T-cell (primary cell): ENCODE data around the gene ST8SIA5. TPM values are rescaled to one million over a fixed set of nuclear protein-coding genes. Genes with fewer than 3 reads are reported as not detected.

Experiments used
- ATAC-seq, 4 experiments: fragments of 200-7000 bp in 3 of 4; fragments of 150-1000 bp in 1 of 4; cut with Tn5 transposase; replicated peaks in 1 of 4; 1 replicate in 3 of 4; 2 replicates in 1 of 4; pipeline ENCODE4 v1.10.0; 2021; ENCODE audit warnings: moderate library complexity in 3 of 4, mild to moderate bottlenecking in 2 of 4, moderate number of reproducible peaks in 1 of 4
- CTCF ChIA-PET, 2 donors: fragments of 300-600 bp; sonication (Branson Sonifier 250); formaldehyde crosslinking; loops; one replicate each; lab custom pipeline; 2022; ENCODE audit warnings: antibody characterized with exemption in 2 of 2; lab: Charles Lee
- POLR2A ChIA-PET, 2 donors: fragments of 300-600 bp; sonication (Branson Sonifier 250); formaldehyde crosslinking; loops; one replicate each; lab custom pipeline; 2022; ENCODE audit warnings: antibody characterized with exemption in 2 of 2; lab: Charles Lee
- DNase-seq, 35 experiments: peaks; one replicate each; pipeline versions ENCODE4 v3.0.0 to v3.0.0-alpha.2; 2013 to 2023
- H3K27ac ChIP-seq: one replicate; pipeline ENCODE4 v1.5.1; 2013; ENCODE audit warnings: low read length
- H3K27me3 ChIP-seq, 2 experiments: replicated peaks in 1 of 2; 1 replicate in 1 of 2; 2 replicates in 1 of 2; pipeline versions ENCODE4 v1.6.1 to v1.7.0; 2013; ENCODE audit warnings: low read length in 1 of 2, mixed read lengths in 1 of 2; ENCODE audit not compliant: control insufficient read depth in 2 of 2, insufficient read depth in 2 of 2; ENCODE audit errors: extremely low read depth in 1 of 2
- H3K36me3 ChIP-seq, 2 donors: 1 replicate in 1 of 2; 2 replicates in 1 of 2; pipeline versions ENCODE4 v1.6.1 to v1.7.0; 2013; ENCODE audit warnings: low read length in 1 of 2; ENCODE audit not compliant: control insufficient read depth in 2 of 2, insufficient read depth in 1 of 2; ENCODE audit errors: extremely low read depth in 1 of 2
- H3K4me1 ChIP-seq, 2 experiments: 1 replicate in 1 of 2; 2 replicates in 1 of 2; pipeline versions ENCODE4 v1.6.1 to v1.7.0; 2013; ENCODE audit warnings: low read length in 2 of 2, mixed read lengths in 1 of 2; ENCODE audit not compliant: insufficient read depth in 2 of 2, control insufficient read depth in 1 of 2; ENCODE audit errors: extremely low read depth in 1 of 2
- H3K4me3 ChIP-seq, 2 donors: 1 replicate in 1 of 2; 2 replicates in 1 of 2; pipeline versions ENCODE4 v1.5.1 to v1.7.0; 2013; ENCODE audit warnings: mild to moderate bottlenecking in 2 of 2, low read length in 1 of 2, moderate library complexity in 1 of 2; ENCODE audit not compliant: control insufficient read depth in 1 of 2; ENCODE audit errors: extremely low read depth in 1 of 2
- H3K9me3 ChIP-seq: 2 replicates; pipeline ENCODE4 v1.7.0; 2013
- H3K27ac Mint-ChIP-seq, 2 donors: one replicate each; pipeline ENCODE4 v1.8.0; 2020 to 2021; ENCODE audit warnings: mild to moderate bottlenecking in 2 of 2, mixed read lengths in 2 of 2
- H3K27me3 Mint-ChIP-seq, 2 donors: one replicate each; pipeline ENCODE4 v1.8.0; 2021 to 2022; ENCODE audit warnings: mixed read lengths in 2 of 2
- H3K36me3 Mint-ChIP-seq: one replicate; pipeline ENCODE4 v1.8.0; 2021; ENCODE audit warnings: mixed read lengths
- H3K4me1 Mint-ChIP-seq, 3 donors: one replicate each; pipeline ENCODE4 v1.8.0; 2020 to 2022; ENCODE audit warnings: mixed read lengths in 3 of 3, mild to moderate bottlenecking in 1 of 3
- H3K4me3 Mint-ChIP-seq, 3 donors: one replicate each; pipeline ENCODE4 v1.8.0; 2020 to 2022; ENCODE audit warnings: mild to moderate bottlenecking in 3 of 3, mixed read lengths in 3 of 3, moderate library complexity in 3 of 3
- H3K9me3 Mint-ChIP-seq, 3 donors: one replicate each; pipeline ENCODE4 v1.8.0; 2020 to 2022; ENCODE audit warnings: mixed read lengths in 3 of 3
- WGBS: methylation state at CpG from one replicate; pipeline ENCODE4 v1.1.5; 2013; ENCODE audit warnings: missing lambda C conversion rate; ENCODE audit not compliant: insufficient coverage; 5-methylcytosine and 5-hydroxymethylcytosine counted together
- total RNA-seq, 35 experiments: library from RNA in 6 of 35; stranded (reverse) in 6 of 35; fragments of 120-200 nt in 1 of 35; gene quantifications; one replicate each; pipeline versions ENCODE4 v1.2.1 to v1.2.4 and lab custom pipeline; 2013 to 2026

Gene ST8SIA5
- total RNA-seq, 5 donors from 2014 or later (not counting 1 experiment from before 2014, with no cell fraction given) = 0.09 to 0.28 TPM; not detected in 3

DNA sequence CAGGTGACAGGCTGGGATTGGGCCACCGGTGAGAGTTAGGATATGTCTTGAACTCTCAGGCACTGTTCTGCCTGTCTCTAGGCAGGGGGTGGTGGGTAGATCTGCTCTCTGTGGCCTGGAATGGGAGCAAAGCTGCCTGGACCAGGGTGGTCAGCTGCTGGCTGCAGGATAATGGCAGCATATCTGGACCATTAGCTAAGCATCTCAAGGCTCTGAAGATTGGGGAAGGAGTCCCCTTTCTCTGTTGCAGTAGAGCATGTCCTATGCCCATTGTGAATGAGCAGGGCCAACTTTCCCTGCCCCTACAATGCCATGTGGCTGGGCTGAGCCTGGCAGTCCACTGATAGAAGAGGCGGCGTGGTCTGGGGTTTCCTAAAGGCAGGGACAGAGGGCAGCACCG is 134.4 kb downstream of the ST8SIA5 start:
- H3K4me1 Mint-ChIP-seq = peaks cover 42 to 46% (median 45%) of the 10 kb centered on the region in 3 donors
- CTCF ChIA-PET = interaction anchor here (1.4 to 1.7 kb wide), 2 partner anchors 449 to 476 kb away, joined by 3 to 8 read pairs; a partner anchor contains a TSS
- no peak overlapping the region for H3K4me3 ChIP-seq
- H3K9me3 Mint-ChIP-seq = no peaks in the 10 kb centered on the region
- POLR2A ChIA-PET = no interaction called here
- H3K27ac ChIP-seq = no peak overlapping the region
- 93% methylated on average over 2 of the region's 4 CpGs for WGBS
- H3K27ac Mint-ChIP-seq = peak overlapping the region in 1 of 2 donors; percentile 92
- H3K27me3 Mint-ChIP-seq = peaks cover 3% of the 10 kb centered on the region in 2 donors
- no peak for ATAC-seq
- no peaks in the 10 kb centered on the region for H3K36me3 Mint-ChIP-seq
- H3K9me3 ChIP-seq = no peaks in the 10 kb centered on the region
- H3K4me1 ChIP-seq = peaks cover 4 to 31% of the 10 kb centered on the region in 2 experiments
- peak overlapping the region in 1 of 3 donors; percentile 51 for H3K4me3 Mint-ChIP-seq
- no peaks in the 10 kb centered on the region for H3K27me3 ChIP-seq
- DNase-seq = no peak
- no peaks in the 10 kb centered on the region for H3K36me3 ChIP-seq

GRCh38 chr18:46621871-46622270 is 135.0 kb downstream of the ST8SIA5 start:
- Mint-ChIP-seq H3K9me3 (no peaks in the 10 kb centered on the region), H3K27me3 (peaks cover 0 to 3% of the 10 kb centered on the region in 2 donors), H3K4me3 (no peak overlapping the region), H3K27ac (peak overlapping the region; percentile 1 to 76), H3K36me3 (no peaks in the 10 kb centered on the region), H3K4me1 (peaks cover 42 to 46% (median 45%) of the 10 kb centered on the region in 3 donors)
- no peaks in the 10 kb centered on the region for H3K27me3 ChIP-seq
- no peaks in the 10 kb centered on the region for H3K9me3 ChIP-seq
- WGBS = no CpG with 5 or more reads among the region's 2 CpGs
- DNase-seq (no peak), ATAC-seq (no peak)
- H3K27ac ChIP-seq = no peak overlapping the region
- no peak overlapping the region for H3K4me3 ChIP-seq
- ChIA-PET POLR2A (no interaction called here), CTCF (no interaction called here)
- peaks cover 4 to 31% of the 10 kb centered on the region in 2 experiments for H3K4me1 ChIP-seq
- no peaks in the 10 kb centered on the region for H3K36me3 ChIP-seq

- peaks cover 42 to 46% (median 45%) of the 10 kb centered on the region in 3 donors for H3K4me1 Mint-ChIP-seq
- no peaks in the 10 kb centered on the region for H3K27me3 ChIP-seq
- DNase-seq (peak in 4 of 35 experiments; percentile 3 to 15 (median 8)), ATAC-seq (no peak)
- no peaks in the 10 kb centered on the region for H3K36me3 ChIP-seq
- H3K27ac ChIP-seq = no peak overlapping the region
- WGBS = 60% methylated on average over 3 of the region's 6 CpGs
- peak overlapping the region; percentile 41 to 76 for H3K27ac Mint-ChIP-seq
- H3K4me3 ChIP-seq = no peak overlapping the region
- peaks cover 2 to 3% of the 10 kb centered on the region in 2 donors for H3K27me3 Mint-ChIP-seq
- no peaks in the 10 kb centered on the region for H3K9me3 Mint-ChIP-seq
- no peaks in the 10 kb centered on the region for H3K9me3 ChIP-seq
- H3K4me1 ChIP-seq = peaks cover 4 to 31% of the 10 kb centered on the region in 2 experiments
- no peaks in the 10 kb centered on the region for H3K36me3 Mint-ChIP-seq
- POLR2A ChIA-PET = interaction anchor here in 1 of 2 donors (0.6 kb wide), 1 partner anchor 402 kb away, joined by 8 read pairs; no protein-coding TSS in a partner anchor
- CTCF ChIA-PET = no interaction called here
- H3K4me3 Mint-ChIP-seq = peak overlapping the region in 1 of 3 donors; percentile 17
These were observed 135.6 kb downstream of the ST8SIA5 start for GRCh38 chr18:46621111-46621766.

DNA sequence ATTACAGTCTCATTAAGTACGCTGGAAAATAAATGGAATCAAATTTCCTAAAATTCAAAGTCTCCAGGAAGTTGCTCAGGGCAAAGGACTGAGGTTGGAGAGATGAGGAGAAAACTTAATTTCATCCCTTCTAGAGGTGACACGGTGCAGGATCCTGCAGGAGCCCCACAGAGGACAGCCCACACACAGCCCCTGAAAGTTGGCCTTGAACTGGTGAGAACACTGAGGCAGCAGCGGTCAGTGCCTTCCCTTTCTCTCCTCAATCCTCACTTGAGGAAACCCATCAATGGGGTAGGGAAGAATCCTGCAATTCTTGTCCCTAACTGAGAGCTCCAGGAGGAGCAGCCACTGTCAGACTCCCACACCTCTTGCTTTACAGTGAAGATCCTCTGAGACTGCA is 137.3 kb downstream of the ST8SIA5 start:
- Histone ChIP-seq H3K4me3 (no peak overlapping the region), H3K36me3 (no peaks in the 10 kb centered on the region), H3K9me3 (no peaks in the 10 kb centered on the region), H3K27ac (no peak overlapping the region), H3K27me3 (no peaks in the 10 kb centered on the region), H3K4me1 (peaks cover 4 to 30% of the 10 kb centered on the region in 2 experiments)
- no peaks in the 10 kb centered on the region for H3K9me3 Mint-ChIP-seq
- no peaks in the 10 kb centered on the region for H3K36me3 Mint-ChIP-seq
- ATAC-seq (no peak), DNase-seq (no peak)
- ChIA-PET POLR2A (no interaction called here), CTCF (no interaction called here)
- no peak overlapping the region for H3K4me3 Mint-ChIP-seq
- H3K4me1 Mint-ChIP-seq = peaks cover 36 to 39% (median 37%) of the 10 kb centered on the region in 3 donors
- no peak overlapping the region for H3K27ac Mint-ChIP-seq
- peaks cover 4 to 6% of the 10 kb centered on the region in 2 donors for H3K27me3 Mint-ChIP-seq
- WGBS = 100% methylated on average over 1 of the region's 3 CpGs

Other genes with a start within 250 kb of the ST8SIA5 start
- gene LOXHD1, start 99.8 kb downstream of the ST8SIA5 start, total RNA-seq = under 1 TPM in 4 of 5 donors, not detected in 1; 0.07 to 0.21 (median 0.15) TPM
- gene PIAS2, start 160.5 kb upstream of the ST8SIA5 start, total RNA-seq = 10 to 100 TPM; 27.2 to 39.8 (median 31.0) TPM
- gene KATNAL2, start 160.5 kb upstream of the ST8SIA5 start, total RNA-seq = 1 to 10 TPM in 2 of 5 donors, under 1 TPM in 2, not detected in 1; 0.53 to 1.7 (median 0.99) TPM